22Rv1 (cell line): ENCODE measurements around the gene PAPPA.

Experiments
- H3K27ac ChIP-seq: fragments of 450-650 bp; 2 replicates; pipeline ENCODE4 v1.5.1; 2017
- CTCF ChIP-seq: fragments of 450-650 bp; IDR thresholded peaks from 2 replicates; pipeline ENCODE4 v1.5.1; 2017; ENCODE audit warnings: mild to moderate bottlenecking
- ZFX ChIP-seq: fragments of 450-650 bp; IDR thresholded peaks from 2 replicates; pipeline ENCODE4 v1.6.1; 2017; ENCODE audit warnings: antibody characterized with exemption, borderline replicate concordance

PAPPA gene

GRCh38 chr9:116247284-116247683, 93.7 kb downstream of the PAPPA start:
- no peak overlapping the region for H3K27ac ChIP-seq
- no peak for TF ChIP-seq ZFX
- TF ChIP-seq CTCF, result no peak

- no peak overlapping the region for H3K27ac ChIP-seq
- TF ChIP-seq CTCF (no peak), ZFX (no peak)
Observed at GRCh38 chr9:116247791-116248374, 94.3 kb downstream of the PAPPA start.

- H3K27ac ChIP-seq, result no peak overlapping the region
- TF ChIP-seq CTCF (no peak), ZFX (no peak)
Observed at GRCh38 chr9:116250891-116251290, 97.3 kb downstream of the PAPPA start.

- H3K27ac ChIP-seq, result no peak overlapping the region
- TF ChIP-seq ZFX (no peak), CTCF (no peak)
Observed at GRCh38 chr9:116251366-116251765, 97.8 kb downstream of the PAPPA start.

GRCh38 chr9:116260531-116260930, 106.9 kb downstream of the PAPPA start:
- TF ChIP-seq CTCF, result no peak
- TF ChIP-seq ZFX, result no peak
- no peak overlapping the region for H3K27ac ChIP-seq

GRCh38 chr9:116262448-116262847, 108.9 kb downstream of the PAPPA start:
- H3K27ac ChIP-seq, result no peak overlapping the region
- TF ChIP-seq ZFX, result no peak
- TF ChIP-seq CTCF, result no peak

- TF ChIP-seq CTCF, result no peak
- no peak for TF ChIP-seq ZFX
- H3K27ac ChIP-seq, result no peak overlapping the region
Observed at GRCh38 chr9:116264361-116264760, 110.8 kb downstream of the PAPPA start.
